ENCODE measurements around the gene SH3BP1. TPM values are rescaled to one million over a fixed set of nuclear protein-coding genes. Genes with fewer than 3 reads are reported as not detected.
A peak's percentile ranks its signal among the peaks of the same experiment; 100 is the strongest.

The SH3BP1 gene
- total and polyA plus RNA-seq, 9 of the 15 experiments (the other 6 are each of a cell fraction or from before 2014, with no cell fraction given): 0.10 to 36.2 (median 10.4) TPM

DNA sequence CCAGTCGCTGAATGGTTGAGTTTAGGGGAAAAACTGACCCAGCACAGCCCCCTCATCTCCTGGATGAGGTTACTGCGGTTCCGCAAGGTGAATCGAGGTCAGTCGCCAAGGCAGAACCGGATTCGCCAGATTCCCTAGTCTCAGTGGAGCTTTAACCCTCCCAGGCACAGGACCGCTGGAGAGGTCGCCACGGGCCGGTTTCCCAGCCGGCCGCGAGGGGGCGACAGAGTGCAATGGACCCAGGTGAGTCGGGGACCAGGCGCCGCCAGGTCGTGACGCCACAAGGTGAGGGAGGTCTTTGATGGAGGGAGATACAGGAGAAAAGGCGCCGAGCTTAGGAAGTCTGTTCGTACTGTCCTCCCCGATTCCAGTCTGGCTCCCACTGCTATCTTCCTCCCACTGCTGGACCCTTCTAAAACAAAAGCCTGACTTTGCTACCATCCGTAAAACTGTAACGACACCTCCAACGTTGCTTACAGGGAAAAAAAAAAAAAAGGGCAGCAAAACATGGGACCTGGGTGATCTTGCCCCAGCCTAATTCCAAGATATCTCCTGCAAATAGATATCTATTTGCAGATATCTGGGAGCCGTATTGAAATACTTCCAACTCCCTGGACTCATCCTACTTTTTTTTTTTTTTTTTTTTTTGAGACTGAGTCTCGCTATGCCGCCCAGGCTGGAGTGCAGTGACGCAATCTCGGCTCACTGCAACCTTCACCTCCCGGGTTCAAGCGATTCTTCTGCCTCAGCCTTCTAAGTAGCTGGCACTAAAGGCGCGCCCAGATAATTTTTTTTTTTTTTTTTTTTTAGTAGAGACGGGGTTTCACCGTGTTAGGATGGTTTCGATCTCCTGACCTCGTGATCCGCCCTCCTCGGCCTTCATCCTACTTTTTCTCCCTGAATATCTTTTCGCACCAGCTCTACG is 32.2 kb upstream of the SH3BP1 start (continued):
- TF ChIP-seq, protein P1, sequence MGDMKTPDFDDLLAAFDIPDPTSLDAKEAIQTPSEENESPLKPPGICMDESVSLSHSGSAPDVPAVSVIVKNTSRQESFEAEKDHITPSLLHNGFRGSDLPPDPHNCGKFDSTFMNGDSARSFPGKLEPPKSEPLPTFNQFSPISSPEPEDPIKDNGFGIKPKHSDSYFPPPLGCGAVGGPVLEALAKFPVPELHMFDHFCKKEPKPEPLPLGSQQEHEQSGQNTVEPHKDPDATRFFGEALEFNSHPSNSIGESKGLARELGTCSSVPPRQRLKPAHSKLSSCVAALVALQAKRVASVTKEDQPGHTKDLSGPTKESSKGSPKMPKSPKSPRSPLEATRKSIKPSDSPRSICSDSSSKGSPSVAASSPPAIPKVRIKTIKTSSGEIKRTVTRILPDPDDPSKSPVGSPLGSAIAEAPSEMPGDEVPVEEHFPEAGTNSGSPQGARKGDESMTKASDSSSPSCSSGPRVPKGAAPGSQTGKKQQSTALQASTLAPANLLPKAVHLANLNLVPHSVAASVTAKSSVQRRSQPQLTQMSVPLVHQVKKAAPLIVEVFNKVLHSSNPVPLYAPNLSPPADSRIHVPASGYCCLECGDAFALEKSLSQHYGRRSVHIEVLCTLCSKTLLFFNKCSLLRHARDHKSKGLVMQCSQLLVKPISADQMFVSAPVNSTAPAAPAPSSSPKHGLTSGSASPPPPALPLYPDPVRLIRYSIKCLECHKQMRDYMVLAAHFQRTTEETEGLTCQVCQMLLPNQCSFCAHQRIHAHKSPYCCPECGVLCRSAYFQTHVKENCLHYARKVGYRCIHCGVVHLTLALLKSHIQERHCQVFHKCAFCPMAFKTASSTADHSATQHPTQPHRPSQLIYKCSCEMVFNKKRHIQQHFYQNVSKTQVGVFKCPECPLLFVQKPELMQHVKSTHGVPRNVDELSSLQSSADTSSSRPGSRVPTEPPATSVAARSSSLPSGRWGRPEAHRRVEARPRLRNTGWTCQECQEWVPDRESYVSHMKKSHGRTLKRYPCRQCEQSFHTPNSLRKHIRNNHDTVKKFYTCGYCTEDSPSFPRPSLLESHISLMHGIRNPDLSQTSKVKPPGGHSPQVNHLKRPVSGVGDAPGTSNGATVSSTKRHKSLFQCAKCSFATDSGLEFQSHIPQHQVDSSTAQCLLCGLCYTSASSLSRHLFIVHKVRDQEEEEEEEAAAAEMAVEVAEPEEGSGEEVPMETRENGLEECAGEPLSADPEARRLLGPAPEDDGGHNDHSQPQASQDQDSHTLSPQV (IDR thresholded peaks at IDR 0.05): no peak
- TF ChIP-seq KDM1A (IDR thresholded peaks at IDR 0.05) (peak in 1 of 2 experiments; percentile 31; a peak in 1 of 4 replicates), XRCC3 (IDR thresholded peaks at IDR 0.05) (no peak), HDAC8 (tag; IDR thresholded peaks at IDR 0.05) (no peak), MAX (CRISPR knock-in tag; IDR thresholded peaks at IDR 0.05) (no peak), ESRRA (IDR thresholded peaks at IDR 0.05; ENCODE audit: borderline replicate concordance, low read depth) (peak; percentile 38; the same call in 1 of the 2 replicates), PCBP1 (IDR thresholded peaks at IDR 0.05; ENCODE audit: low read depth, low read length, poor library complexity, severe bottlenecking) (no peak), HINFP (tag; conservative IDR thresholded peaks at IDR 0.05; ENCODE audit: low read depth) (no peak), E2F3 (CRISPR knock-in tag; IDR thresholded peaks at IDR 0.05) (no peak), ZNF445 (CRISPR knock-in tag; IDR thresholded peaks at IDR 0.05; ENCODE audit: low read depth) (no peak), NCOA2 (IDR thresholded peaks at IDR 0.05; ENCODE audit: partially characterized antibody in 2 of 2) (no peak), BRF1 (IDR thresholded peaks at IDR 0.05; ENCODE audit: borderline replicate concordance, extremely low read depth, insufficient read length) (no peak), E2F1 (CRISPR knock-in tag; IDR thresholded peaks at IDR 0.05) (no peak), NBN (IDR thresholded peaks at IDR 0.05; ENCODE audit: low read depth) (0 out of 2 replicates have a peak, but pooled peaks have one; percentile 15), RCOR1 (IDR thresholded peaks at IDR 0.05; ENCODE audit: borderline replicate concordance in 1 of 2, low read depth in 2 of 2, low read length in 2 of 2) (peak in 1 of 2 experiments; percentile 75; a peak in 2 of 4 replicates), TEAD4 (IDR thresholded peaks at IDR 0.05; ENCODE audit: low read length) (no peak), TEAD4 (CRISPR knock-in tag; IDR thresholded peaks at IDR 0.05; ENCODE audit: borderline replicate concordance) (no peak), MYC (IDR thresholded peaks at IDR 0.05; ENCODE audit: low read depth, low read length) (0 out of 2 replicates have a peak, but pooled peaks have one; percentile 13), MYC (CRISPR knock-in tag; IDR thresholded peaks at IDR 0.05; ENCODE audit: borderline replicate concordance, low read depth) (no peak), PTRF (tag; IDR thresholded peaks at IDR 0.05) (no peak)
